NCI-H146 (cell line): ENCODE results near the gene CUEDC2.

Source experiments
- DNase-seq: peaks from one replicate; lab custom pipeline; 2025; lab: John Stamatoyannopoulos, UW

Gene CUEDC2

GRCh38 chr10:102409604-102410428, 22.6 kb downstream of the CUEDC2 start:
- no peak for DNase-seq

GRCh38 chr10:102408728-102409603, 23.4 kb downstream of the CUEDC2 start:
- peak; percentile 58 for DNase-seq

- DNase-seq = no peak
These were observed 24.1 kb downstream of the CUEDC2 start for GRCh38 chr10:102408131-102408727.

GRCh38 chr10:102407425-102408130, 24.8 kb downstream of the CUEDC2 start:
- no peak for DNase-seq

GRCh38 chr10:102406815-102407214, 25.6 kb downstream of the CUEDC2 start:
- DNase-seq = no peak

GRCh38 chr10:102405632-102406031, 26.7 kb downstream of the CUEDC2 start:
- DNase-seq = no peak

DNA sequence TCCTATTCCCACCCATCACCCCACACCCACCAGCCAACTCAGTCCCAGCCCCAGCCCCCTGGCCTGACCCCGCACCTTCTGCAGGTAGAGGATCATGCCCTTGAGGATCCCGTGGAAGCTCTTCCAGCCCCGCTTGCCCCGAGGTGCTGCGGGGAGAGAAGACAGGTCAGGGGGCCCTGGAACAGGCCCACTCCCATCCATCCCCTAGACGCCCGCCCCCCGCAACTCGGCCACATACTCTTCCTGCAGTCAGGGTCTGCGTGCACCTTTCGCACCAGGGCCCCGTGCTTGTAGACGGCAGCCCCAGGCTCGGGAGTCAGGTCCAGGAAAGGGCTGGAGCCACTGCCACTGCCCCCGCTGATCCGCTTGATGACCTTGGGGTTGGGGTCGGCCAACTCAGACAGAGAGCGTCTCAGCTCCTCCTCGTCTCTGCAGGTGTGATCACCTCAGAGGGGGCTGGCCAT, 27.2 kb downstream of the CUEDC2 start:
- DNase-seq = no peak

GRCh38 chr10:102404361-102405107, 27.8 kb downstream of the CUEDC2 start:
- DNase-seq = no peak

DNA sequence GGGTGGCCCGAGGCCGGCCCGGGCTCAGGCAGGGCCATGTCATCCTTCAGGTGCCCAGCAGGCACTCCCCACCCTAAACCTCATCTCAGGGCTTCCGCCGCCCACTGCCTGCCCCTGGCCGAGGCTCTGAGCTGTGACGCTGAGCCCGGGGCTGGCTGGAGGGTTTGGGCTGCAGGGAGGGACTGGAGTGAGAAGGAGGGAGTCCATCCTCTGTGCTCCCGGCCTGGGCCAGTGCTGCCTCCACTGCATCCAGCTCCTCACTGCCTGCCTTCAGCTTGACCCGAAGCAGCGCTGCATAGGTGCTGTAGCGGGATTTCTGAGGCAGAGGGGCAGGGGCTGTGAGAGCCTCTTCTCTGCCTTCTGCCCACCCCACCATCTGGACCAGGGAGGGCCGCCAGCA, 29.3 kb downstream of the CUEDC2 start:
- no peak for DNase-seq

DNA sequence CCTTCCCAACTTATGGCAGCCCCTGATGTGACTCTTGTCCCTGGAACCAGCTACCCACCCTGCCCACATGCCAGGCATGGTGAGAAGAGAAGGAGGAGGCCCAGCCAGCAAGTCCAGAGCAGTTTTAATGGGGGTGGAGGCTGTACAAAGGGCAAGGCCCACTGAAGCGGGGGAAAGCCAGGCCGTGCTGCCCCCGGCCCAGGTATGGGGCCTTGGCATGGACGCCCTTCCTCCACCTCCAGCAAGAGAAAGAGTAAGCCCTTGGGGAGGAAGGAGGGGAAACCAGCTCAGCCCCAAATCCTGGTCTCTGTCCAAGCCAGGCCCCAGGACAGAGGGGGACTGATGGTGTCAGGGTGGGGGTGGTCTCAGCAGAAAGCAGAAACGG, 29.9 kb downstream of the CUEDC2 start:
- DNase-seq = no peak

DNA sequence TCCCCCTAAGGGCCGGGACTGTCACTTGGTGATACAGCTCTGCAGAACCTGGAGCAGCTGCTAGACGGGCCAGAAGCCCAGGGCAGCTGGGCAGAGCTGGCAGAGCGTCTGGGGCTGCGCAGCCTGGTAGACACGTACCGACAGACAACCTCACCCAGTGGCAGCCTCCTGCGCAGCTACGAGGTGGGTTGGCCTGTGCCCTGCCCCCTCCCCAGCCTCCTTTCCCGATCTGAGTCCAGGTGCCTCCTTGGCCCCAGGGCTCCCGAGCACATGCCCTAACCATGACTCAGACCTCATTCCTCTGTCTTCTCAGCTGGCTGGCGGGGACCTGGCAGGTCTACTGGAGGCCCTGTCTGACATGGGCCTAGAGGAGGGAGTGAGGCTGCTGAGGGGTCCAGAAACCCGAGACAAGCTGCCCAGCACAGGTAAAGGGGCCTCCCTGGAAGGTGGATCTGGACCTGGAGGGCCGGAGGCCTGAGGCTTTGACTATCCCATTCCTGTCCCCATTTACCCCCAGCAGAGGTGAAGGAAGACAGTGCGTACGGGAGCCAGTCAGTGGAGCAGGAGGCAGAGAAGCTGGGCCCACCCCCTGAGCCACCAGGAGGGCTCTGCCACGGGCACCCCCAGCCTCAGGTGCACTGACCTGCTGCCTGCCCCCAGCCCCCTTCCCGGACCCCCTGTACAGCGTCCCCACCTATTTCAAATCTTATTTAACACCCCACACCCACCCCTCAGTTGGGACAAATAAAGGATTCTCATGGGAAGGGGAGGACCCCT, 30.5 kb downstream of the CUEDC2 start:
- DNase-seq = no peak

DNA sequence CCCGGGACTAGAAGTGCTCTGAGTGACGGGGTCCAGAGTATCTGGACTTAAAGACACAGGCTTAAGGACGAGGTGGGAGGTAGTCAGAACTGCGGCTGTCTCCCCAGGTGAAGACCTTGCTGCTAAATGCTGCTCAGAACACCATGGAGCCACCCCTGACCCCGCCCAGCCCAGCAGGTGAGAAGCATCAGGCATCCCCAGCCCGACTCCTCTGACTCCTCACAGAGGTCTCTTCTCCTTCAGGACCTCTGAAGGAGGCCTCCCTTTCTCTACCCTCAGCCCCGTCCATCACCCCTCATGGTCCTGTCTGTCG, 31.1 kb downstream of the CUEDC2 start:
- DNase-seq = no peak

- DNase-seq = no peak
These were observed 31.6 kb downstream of the CUEDC2 start for GRCh38 chr10:102400598-102401341.

DNA sequence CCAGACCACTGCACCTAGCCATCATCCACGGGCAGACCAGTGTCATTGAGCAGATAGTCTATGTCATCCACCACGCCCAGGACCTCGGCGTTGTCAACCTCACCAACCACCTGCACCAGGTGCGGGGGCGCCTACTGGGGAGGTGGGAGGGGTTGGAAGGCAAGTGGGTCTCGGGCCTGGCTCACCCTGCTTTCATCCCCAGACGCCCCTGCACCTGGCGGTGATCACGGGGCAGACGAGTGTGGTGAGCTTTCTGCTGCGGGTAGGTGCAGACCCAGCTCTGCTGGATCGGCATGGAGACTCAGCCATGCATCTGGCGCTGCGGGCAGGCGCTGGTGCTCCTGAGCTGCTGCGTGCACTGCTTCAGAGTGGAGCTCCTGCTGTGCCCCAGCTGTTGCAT, 32.3 kb downstream of the CUEDC2 start:
- DNase-seq = peak; percentile 58

GRCh38 chr10:102399217-102400021, 33.0 kb downstream of the CUEDC2 start:
- DNase-seq = peak; percentile 83

DNA sequence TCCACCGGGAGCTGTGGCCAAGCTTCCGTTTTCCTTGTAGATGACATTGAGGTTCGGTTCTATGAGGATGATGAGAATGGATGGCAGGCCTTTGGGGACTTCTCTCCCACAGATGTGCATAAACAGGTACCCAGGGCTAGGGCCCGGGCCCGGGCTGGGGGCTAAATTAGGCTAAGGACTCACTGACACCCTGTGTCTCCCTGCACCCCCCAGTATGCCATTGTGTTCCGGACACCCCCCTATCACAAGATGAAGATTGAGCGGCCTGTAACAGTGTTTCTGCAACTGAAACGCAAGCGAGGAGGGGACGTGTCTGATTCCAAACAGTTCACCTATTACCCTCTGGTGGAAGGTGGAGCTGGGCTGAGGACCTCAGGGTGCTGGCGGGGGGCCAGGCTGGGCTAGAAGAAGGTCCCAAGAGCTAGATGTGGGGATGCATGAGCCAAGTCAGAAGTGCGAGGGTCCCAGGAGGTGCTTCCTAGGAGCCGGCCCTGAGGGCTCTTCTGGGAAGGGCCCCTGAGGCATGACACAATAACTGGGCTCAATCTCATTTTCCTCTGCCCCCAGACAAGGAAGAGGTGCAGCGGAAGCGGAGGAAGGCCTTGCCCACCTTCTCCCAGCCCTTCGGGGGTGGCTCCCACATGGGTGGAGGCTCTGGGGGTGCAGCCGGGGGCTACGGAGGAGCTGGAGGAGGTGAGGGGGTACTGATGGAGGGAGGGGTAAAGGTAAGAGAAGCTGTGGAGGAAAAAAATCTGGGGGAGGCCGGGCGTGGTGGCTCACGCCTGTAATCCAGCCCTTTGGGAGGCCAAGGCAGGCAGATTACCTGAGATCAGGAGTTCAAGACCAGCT, 34.0 kb downstream of the CUEDC2 start:
- no peak for DNase-seq

DNA sequence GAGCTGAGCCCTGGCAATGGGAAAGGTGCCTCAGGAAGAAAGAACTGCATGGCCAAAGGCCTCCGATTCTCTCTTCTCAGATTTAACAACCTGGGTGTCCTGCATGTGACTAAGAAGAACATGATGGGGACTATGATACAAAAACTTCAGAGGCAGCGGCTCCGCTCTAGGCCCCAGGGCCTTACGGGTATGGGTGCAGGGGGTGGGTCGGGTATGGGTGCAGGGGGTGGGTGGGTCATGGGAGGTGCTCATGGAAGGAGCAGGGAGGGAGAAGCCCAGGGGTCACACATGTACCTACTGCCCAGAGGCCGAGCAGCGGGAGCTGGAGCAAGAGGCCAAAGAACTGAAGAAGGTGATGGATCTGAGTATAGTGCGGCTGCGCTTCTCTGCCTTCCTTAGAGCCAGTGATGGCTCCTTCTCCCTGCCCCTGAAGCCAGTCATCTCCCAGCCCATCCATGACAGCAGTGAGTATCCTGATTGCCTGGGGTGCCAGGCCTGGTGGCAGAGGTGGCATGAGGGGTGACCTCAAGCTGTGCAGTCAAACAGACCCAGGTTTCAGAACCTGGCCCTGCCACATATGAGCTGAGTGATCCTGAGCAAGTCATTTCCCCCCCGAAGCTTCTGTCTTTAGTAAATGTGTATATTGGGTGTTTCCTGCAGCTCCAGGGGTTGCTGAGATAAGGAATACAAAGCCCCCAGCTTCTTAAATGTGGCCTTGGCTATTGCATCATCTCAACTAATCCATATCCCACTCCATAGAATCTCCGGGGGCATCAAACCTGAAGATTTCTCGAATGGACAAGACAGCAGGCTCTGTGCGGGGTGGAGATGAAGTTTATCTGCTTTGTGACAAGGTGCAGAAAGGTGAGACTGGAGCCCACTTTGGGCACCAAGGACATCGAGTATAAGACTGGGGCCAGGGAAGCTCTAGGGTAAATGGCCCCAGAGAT, 34.9 kb downstream of the CUEDC2 start:
- no peak for DNase-seq
